ENCODE data around the gene DOK5.

DNA sequence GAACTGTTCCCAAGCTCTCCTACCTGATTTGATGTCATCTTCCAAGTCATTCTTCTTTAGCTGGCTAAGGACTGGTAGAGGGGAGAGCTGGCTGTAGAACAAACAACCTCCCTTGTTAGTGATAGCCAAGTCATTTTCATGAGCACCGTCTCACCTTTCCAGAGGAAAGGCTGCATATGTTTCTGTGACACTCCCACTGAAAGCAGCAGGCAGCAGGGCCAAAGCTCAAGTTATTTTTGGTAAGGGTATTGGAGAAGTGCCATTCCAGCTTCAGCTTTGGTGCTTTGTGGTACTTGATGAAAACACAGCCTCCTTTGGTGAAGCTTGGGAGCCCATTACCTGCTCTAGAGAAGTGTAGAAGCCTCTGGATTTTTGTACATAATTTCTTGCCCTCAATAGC, 5.4 kb upstream of the DOK5 start:
- no peak for TF ChIP-seq CTCF (conservative IDR thresholded peaks at IDR 0.05)
- TF ChIP-seq ZFX (IDR thresholded peaks at IDR 0.05), result no peak
